Body of pancreas (tissue), 4 donors: ENCODE measurements around the gene CFAP100.

Source experiments
- CTCF ChIP-seq, 7 experiments: fragments of 450-650 bp in 4 of 7; fragments of 200-600 bp in 3 of 7; sonication (generic) in 3 of 7; IDR thresholded peaks; one replicate each; pipeline ENCODE4 v1.5.1; 2016 to 2019; ENCODE audit warnings: antibody characterized with exemption in 7 of 7
- POLR2A ChIP-seq, 3 donors: fragments of 450-650 bp; IDR thresholded peaks; one replicate each; pipeline ENCODE4 v1.6.1; 2016; ENCODE audit warnings: antibody characterized with exemption in 3 of 3, mild to moderate bottlenecking in 2 of 3

GRCh38 chr3:126436826-126437717 lies 42.4 kb downstream of the CFAP100 start:
- TF ChIP-seq CTCF (IDR thresholded peaks at IDR 0.05) (no peak), POLR2A (IDR thresholded peaks at IDR 0.05) (no peak)
